ENCODE results near the gene MUSK.
"Not testable (repeated sequence)": the region's sequence is repeated elsewhere in the genome, so short reads cannot be mapped to it uniquely, and the experiment has no call there.

MUSK gene

DNA sequence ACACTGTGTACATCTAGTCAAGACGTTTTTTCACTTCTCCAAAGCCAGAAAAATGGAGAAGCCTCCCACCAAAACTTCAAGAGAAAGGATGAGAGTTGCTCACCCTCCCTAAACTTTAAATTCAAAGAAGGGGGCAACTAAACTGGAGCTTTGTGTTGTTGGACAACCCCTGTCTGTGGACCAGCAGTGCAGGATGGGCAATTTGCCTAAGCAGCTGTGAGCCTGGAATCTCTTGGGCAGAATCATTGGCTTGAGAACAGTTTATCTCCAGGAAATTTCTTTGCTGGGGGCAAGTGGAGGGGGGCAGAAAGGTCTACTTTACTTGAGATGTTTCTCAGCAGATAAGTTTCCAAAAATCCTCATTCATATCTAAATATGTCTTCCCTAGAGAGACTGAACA is 151.8 kb downstream of the MUSK start:
- no peak for DNase-seq

DNA sequence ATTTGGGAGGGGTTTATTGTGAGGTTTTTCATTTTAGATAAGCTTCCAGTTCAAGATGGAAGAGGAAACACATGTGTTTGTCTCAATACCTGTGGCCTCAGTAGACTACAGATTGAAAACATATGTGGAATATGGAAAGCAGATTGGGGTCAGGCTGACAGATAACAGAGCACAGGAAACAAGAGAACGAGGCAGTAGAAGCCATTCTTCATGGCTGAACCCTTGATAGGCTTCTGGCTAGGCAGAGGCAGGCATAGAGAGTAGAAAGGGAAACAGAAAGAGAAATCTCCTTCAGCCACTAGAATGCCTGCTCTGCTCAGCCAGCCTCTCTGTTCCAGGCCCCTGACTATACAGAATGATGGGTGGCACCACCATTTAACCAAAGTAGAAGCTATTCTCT is 152.5 kb downstream of the MUSK start:
- DNase-seq, result no peak

DNA sequence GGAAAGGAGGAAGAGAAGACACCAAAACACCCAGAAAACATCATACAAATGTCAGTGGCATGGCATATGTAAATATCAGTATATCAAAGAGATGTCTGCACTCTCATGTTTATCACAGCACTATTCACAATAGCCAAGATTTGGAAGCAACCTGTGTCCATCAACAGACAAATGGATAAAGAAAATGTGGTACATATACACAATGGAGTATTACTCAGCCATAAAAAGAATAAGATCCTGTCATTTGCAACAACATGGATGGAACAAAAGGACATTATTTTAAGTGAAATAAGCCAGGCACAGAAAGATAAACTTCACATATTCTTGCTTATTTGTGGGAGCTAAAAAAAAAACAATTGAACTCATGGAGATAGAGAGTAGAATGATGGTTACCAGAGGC is 156.5 kb downstream of the MUSK start:
- DNase-seq, result not testable (repeated sequence)

GRCh38 chr9:110825950-110826349 is 157.4 kb downstream of the MUSK start:
- no peak for DNase-seq

GRCh38 chr9:110826400-110826799 is 157.8 kb downstream of the MUSK start:
- DNase-seq, result not testable (repeated sequence)

GRCh38 chr9:110828264-110828663 is 159.7 kb downstream of the MUSK start:
- DNase-seq, result no peak

DNA sequence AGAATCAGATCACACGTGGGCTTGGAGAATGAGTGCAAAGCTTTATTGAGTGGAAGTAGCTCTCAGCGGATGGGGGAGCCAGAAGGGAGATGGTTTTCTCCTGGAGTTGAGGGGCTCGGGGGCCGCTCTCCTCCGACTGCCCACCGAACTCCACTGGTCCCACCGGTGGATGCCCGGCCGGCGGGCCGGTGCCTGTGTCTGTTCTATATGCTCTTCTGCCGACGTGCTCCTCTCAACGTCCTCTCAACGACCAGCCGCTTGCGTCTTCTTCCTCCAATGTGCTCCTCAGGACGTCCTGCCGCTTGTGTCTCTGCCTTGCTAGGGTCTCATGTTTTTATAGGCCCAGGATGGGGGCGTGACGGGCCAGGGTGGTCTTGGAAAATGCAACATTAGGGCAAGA is 161.9 kb downstream of the MUSK start:
- no peak for DNase-seq

GRCh38 chr9:110832926-110833325 is 164.3 kb downstream of the MUSK start:
- no peak for DNase-seq

DNA sequence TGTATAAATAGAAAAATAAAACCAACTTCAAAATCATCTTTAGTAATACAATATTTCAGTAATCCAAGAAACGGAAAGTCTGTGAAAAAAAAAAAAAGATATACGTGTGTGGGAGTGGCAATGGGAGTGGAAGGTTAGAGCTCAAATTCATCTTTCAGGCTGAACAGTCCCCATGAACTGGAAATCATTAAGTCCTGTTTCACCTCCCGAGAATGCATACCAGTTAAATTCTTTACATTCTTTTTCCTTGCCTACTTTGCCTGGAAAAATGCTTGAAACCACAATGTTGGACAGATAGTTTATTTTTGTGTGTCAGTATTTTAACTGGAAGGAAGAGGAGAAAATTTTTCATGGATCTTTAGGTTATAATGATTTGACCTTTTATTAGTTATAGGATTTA is 166.8 kb downstream of the MUSK start:
- no peak for DNase-seq

DNA sequence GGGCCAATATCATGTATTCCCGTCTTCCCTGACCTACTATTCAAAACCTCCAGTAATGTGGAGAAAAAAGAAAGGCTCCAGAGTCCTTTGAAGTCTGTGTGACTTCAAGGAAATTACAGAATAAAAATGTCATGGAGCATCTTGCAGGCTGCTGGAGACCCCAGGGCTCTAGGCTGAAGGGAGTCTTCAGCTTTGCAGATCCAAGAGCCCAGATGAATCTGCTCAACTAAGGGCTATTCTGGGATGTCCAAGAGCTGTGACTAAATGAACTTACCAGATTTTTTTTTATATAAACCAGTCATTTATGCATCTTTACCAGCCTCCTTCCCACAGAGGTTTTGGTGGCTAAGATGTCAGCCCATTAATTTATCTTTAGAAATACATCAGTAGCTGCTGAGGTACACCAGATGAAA is 167.3 kb downstream of the MUSK start:
- no peak for DNase-seq

GRCh38 chr9:110837401-110838005 is 168.9 kb downstream of the MUSK start:
- no peak for DNase-seq

DNA sequence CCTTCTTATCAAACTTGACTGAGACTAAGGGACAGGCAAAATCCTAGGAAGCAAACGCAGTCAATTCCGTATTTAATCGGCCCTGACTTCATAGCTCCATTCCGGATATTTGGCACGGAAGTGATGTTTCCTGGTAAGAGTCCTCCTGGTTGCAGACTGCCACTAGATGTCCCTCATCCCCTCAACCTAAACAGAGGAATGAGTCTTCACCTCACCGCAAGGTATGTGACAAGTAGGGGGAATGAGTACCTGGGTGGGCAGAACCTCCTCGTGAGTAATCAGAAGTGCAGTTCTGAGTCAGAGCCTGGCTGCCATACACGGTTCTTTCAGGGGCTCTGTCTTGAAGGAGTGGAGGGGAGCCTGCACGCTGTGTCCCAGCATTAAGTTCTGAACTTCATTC is 173.6 kb downstream of the MUSK start:
- DNase-seq, result no peak

DNA sequence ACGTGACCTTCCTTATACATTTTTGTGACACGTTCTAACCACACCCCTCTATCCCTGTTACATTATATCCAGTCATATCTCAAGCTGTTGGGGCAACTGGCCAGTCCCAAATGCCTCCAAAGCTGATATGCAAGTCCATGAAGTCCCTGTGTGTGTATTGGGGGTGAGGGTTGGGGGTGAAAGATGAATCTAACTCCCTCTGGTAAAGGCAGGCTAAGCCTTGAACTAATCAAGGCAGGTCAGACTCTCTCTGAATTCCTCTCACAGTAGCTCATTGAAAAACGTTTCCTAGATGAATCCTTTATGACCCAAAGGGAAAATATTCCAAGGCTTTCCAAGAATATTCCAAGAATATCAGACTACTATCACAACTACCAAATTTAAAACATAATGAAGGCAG is 174.4 kb downstream of the MUSK start:
- no peak for DNase-seq

DNA sequence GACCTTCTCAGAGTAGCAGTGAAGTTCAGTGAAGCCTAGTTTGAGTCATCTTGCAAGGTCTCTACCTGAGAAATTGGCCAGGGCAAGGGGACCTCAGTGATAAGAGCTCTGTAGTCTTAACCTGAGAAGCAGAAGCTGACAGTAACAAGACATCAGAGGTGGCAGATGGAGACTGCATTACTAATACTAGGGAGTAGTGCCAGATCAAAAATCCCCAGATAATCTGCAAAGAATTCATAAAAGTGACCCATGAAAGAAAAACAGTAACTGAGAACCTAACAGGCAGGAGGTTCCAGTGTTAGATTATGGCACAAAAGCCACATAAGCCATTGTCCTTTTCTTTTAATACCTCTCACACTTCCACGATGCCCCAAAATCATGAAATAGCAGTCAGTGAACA is 175.5 kb downstream of the MUSK start:
- no peak for DNase-seq

GRCh38 chr9:110846215-110846614 is 177.6 kb downstream of the MUSK start:
- DNase-seq, result no peak

GRCh38 chr9:110847671-110848070 is 179.1 kb downstream of the MUSK start:
- no peak for DNase-seq

- DNase-seq, result no peak
Observed at GRCh38 chr9:110850401-110851135, 182.0 kb downstream of the MUSK start.

All from CD4-positive, alpha-beta T cell treated with Interleukin-12 subunit alpha and Interleukin-12 subunit beta, for 1 hour (primary cell).